Endothelial cell of umbilical vein (primary cell): ENCODE results near the gene SSPN. TPM values are rescaled to one million over a fixed set of nuclear protein-coding genes. Genes with fewer than 3 reads are reported as not detected.

Experiments
- BruUV-seq: library from RNA; stranded (reverse); fragments of 400-500 nt; replicated peaks from 2 replicates; lab custom pipeline; 2021; lab: Mats Ljungman, UMichigan
- CTCF ChIA-PET: fragments of 300-600, 350-600 bp; sonication (Branson Sonifier 250); formaldehyde crosslinking; loops from one replicate; lab custom pipeline; 2021; ENCODE audit warnings: antibody characterized with exemption, inconsistent platforms; lab: Charles Lee
- POLR2A ChIA-PET: fragments of 300-600, 350-600 bp; sonication (Branson Sonifier 250); formaldehyde crosslinking; loops from one replicate; lab custom pipeline; 2021; ENCODE audit warnings: antibody characterized with exemption, inconsistent platforms; lab: Charles Lee
- DNase-seq: peaks from one replicate; pipeline ENCODE4 v3.0.0-alpha.2; 2011; ENCODE audit warnings: low read depth, low spot score
- FAIRE-seq: peaks from 2 replicates; lab custom pipeline; 2011; peaks lifted over from hg19 to GRCh38; lab: Jason Lieb, UNC
- H2AFZ ChIP-seq: 2 replicates; pipeline ENCODE4 v1.6.0; 2012; ENCODE audit warnings: low read depth, low read length, control low read depth, inconsistent platforms
- H3K27ac ChIP-seq: 2 replicates; pipeline ENCODE4 v1.5.1; 2011; ENCODE audit warnings: low read depth, mild to moderate bottlenecking, control low read depth, low read length, moderate library complexity; ENCODE audit not compliant: insufficient read depth
- H3K27me3 ChIP-seq, 2 experiments: 2 replicates each; pipeline versions ENCODE4 v1.6.0 to v1.6.1; 2011; ENCODE audit warnings: low read length in 2 of 2, mixed read lengths in 1 of 2; ENCODE audit not compliant: control insufficient read depth in 2 of 2, insufficient read depth in 2 of 2
- H3K36me3 ChIP-seq, 2 experiments: 2 replicates in 1 of 2; 3 replicates in 1 of 2; pipeline ENCODE4 v1.5.1; 2011; ENCODE audit warnings: low read length in 2 of 2, mild to moderate bottlenecking in 1 of 2, moderate library complexity in 1 of 2; ENCODE audit not compliant: control insufficient read depth in 2 of 2, insufficient read depth in 2 of 2; ENCODE audit errors: extremely low read depth in 1 of 2
- H3K4me1 ChIP-seq: 3 replicates; pipeline ENCODE4 v1.5.1; 2011; ENCODE audit warnings: mild to moderate bottlenecking, low read length; ENCODE audit not compliant: control insufficient read depth, insufficient read depth; ENCODE audit errors: extremely low read depth
- H3K4me2 ChIP-seq: 2 replicates; pipeline ENCODE4 v1.6.1; 2011; ENCODE audit warnings: low read length, control low read depth, mixed read lengths; ENCODE audit not compliant: insufficient read depth
- H3K4me3 ChIP-seq, 3 experiments: fragments of 200-600 bp in 1 of 3; sonication (generic), shearing (Covaris generic) in 1 of 3; replicated peaks in 1 of 3; 2 replicates each; pipeline ENCODE4 v1.5.1; 2011 to 2016; ENCODE audit warnings: control low read depth in 3 of 3, low read length in 3 of 3, mild to moderate bottlenecking in 2 of 3, inconsistent platforms in 1 of 3, low read depth in 1 of 3, moderate library complexity in 1 of 3; ENCODE audit not compliant: insufficient read depth in 1 of 3
- H3K79me2 ChIP-seq: 2 replicates; pipeline ENCODE4 v1.6.0; 2012; ENCODE audit warnings: low read length, inconsistent platforms; ENCODE audit not compliant: control insufficient read depth, insufficient read depth
- H3K9ac ChIP-seq: replicated peaks from 2 replicates; pipeline ENCODE3; 2011; ENCODE audit warnings: low read length, control low read depth; ENCODE audit not compliant: insufficient read depth; ENCODE audit errors: extremely low read depth
- H3K9me1 ChIP-seq: replicated peaks from 3 replicates; pipeline ENCODE4 v1.6.0; 2011; ENCODE audit warnings: mild to moderate bottlenecking, low read length; ENCODE audit not compliant: control insufficient read depth, insufficient read depth; ENCODE audit errors: extremely low read depth
- H3K9me3 ChIP-seq: replicated peaks from 2 replicates; pipeline ENCODE4 v1.5.1; 2012; ENCODE audit warnings: low read length, inconsistent platforms; ENCODE audit not compliant: control insufficient read depth, insufficient read depth
- H4K20me1 ChIP-seq: replicated peaks from 2 replicates; pipeline ENCODE3; 2011; ENCODE audit warnings: mild to moderate bottlenecking, low read length; ENCODE audit not compliant: control insufficient read depth, insufficient read depth; ENCODE audit errors: extremely low read depth
- CTCF ChIP-seq, 2 donors: IDR thresholded peaks; 1 replicate in 1 of 2; 2 replicates in 1 of 2; pipeline ENCODE4 v1.5.1; 2011; ENCODE audit warnings: low read length in 2 of 2, mild to moderate bottlenecking in 2 of 2, moderate library complexity in 2 of 2, control low read depth in 1 of 2, inconsistent platforms in 1 of 2, low read depth in 1 of 2; ENCODE audit not compliant: insufficient read depth in 1 of 2; ENCODE audit errors: extremely low read depth in 1 of 2
- EZH2 ChIP-seq: IDR thresholded peaks from 2 replicates; pipeline ENCODE4 v1.6.1; 2012; ENCODE audit warnings: borderline replicate concordance, low read depth, mild to moderate bottlenecking, moderate library complexity, low read length, inconsistent platforms; ENCODE audit not compliant: severe bottlenecking
- FOS ChIP-seq: IDR thresholded peaks from 2 replicates; pipeline ENCODE4 v1.6.1; 2011; ENCODE audit warnings: mild to moderate bottlenecking, low read length, moderate library complexity, borderline replicate concordance; ENCODE audit not compliant: insufficient read depth
- GATA2 ChIP-seq: IDR thresholded peaks from 2 replicates; pipeline ENCODE4 v1.7.0; 2011; ENCODE audit warnings: low read depth, mild to moderate bottlenecking, moderate library complexity, mixed read lengths, low read length; ENCODE audit not compliant: insufficient read length, insufficient read depth
- JUN ChIP-seq: IDR thresholded peaks from 2 replicates; pipeline ENCODE4 v1.6.1; 2011; ENCODE audit warnings: borderline replicate concordance, low read depth; ENCODE audit not compliant: insufficient read length, insufficient read depth
- MAX ChIP-seq: IDR thresholded peaks from 2 replicates; pipeline ENCODE4 v1.6.1; 2011; ENCODE audit not compliant: insufficient read depth, insufficient read length
- MYC ChIP-seq: IDR thresholded peaks from one replicate; pipeline ENCODE4 v1.6.1; 2011; ENCODE audit warnings: mild to moderate bottlenecking, low read depth, low read length
- POLR2A ChIP-seq: IDR thresholded peaks from 2 replicates; pipeline ENCODE4 v1.6.1; 2012; ENCODE audit warnings: low read depth, mild to moderate bottlenecking, control low read depth, low read length
- POLR2AphosphoS5 ChIP-seq: IDR thresholded peaks from 2 replicates; pipeline ENCODE4 v1.6.1; 2012; ENCODE audit warnings: low read depth, mild to moderate bottlenecking, control low read depth, low read length, moderate library complexity; ENCODE audit not compliant: insufficient read depth
- dilution Hi-C: fragments of 300-500 bp; cut with MboI; formaldehyde crosslinking; loops from one replicate; pipeline ENCODE4 v1.15.0; 2019; ENCODE audit warnings: low sequenced_read_pairs; ENCODE audit not compliant: extremely low pct_ligation_motif_present
- intact Hi-C: fragments of 100-400 bp; cut with micrococcal nuclease; formaldehyde crosslinking; loops from one replicate; pipeline ENCODE4 v1.10.0; 2022
- polyA plus RNA-seq, 4 experiments: library from polyadenylated mRNA; depleted of rRNA in 3 of 4; stranded (reverse) in 3 of 4; unstranded in 1 of 4; fragments of >200 nt; gene quantifications; 2 replicates each; pipeline versions ENCODE4 v1.2.1 to v1.2.3, GENCODE V29; 2011 to 2012; ENCODE audit warnings: missing spikeins in 1 of 4
- total RNA-seq: library from RNA; stranded (reverse); gene quantifications from 2 replicates; pipeline ENCODE4 v1.2.3, GENCODE V29; 2021

Gene SSPN
- total and polyA plus RNA-seq, 2 donors (not counting 3 experiments of a cell fraction or from before 2014, with no cell fraction given) = 1.3 to 2.1 TPM

GRCh38 chr12:26188641-26189040 is 6.7 kb upstream of the SSPN start:
- Histone ChIP-seq H3K9me3 (no peaks in the 10 kb centered on the region), H3K4me2 (no peak overlapping the region), H3K4me1 (no peaks in the 10 kb centered on the region), H3K27ac (no peak overlapping the region), H3K79me2 (no peaks in the 10 kb centered on the region), H4K20me1 (no peaks in the 10 kb centered on the region), H3K4me3 (no peak overlapping the region), H3K36me3 (no peaks in the 10 kb centered on the region), H3K9ac (no peak overlapping the region), H2AFZ (no peak overlapping the region), H3K9me1 (no peaks in the 10 kb centered on the region), H3K27me3 (peaks cover 0 to 1% of the 10 kb centered on the region in 2 experiments)
- CTCF ChIA-PET = no interaction called here
- POLR2A ChIA-PET = no interaction called here
- DNase-seq = no peak
- TF ChIP-seq POLR2AphosphoS5 (no peak), CTCF (IDR thresholded peaks at IDR 0.05; ENCODE audit: extremely low read depth in 1 of 2, insufficient read depth in 1 of 2, low read depth in 1 of 2, low read length in 2 of 2) (no peak), EZH2 (no peak), MAX (no peak), FOS (no peak), JUN (no peak), GATA2 (no peak), POLR2A (no peak), MYC (no peak)
- dilution Hi-C loops (no loop called here), intact Hi-C loops (no loop called here)
- no peak for FAIRE-seq
- BruUV-seq = no TSS peak
